Thyroid gland (tissue), 4 donors: ENCODE data around the gene KCMF1. TPM values are rescaled to one million over a fixed set of nuclear protein-coding genes. Genes with fewer than 3 reads are reported as not detected.

Source experiments
- DNase-seq, 2 donors: peaks; one replicate each; pipeline ENCODE4 v3.0.0-alpha.2; 2019
- H3K27ac ChIP-seq, 3 donors: fragments of 200-600 bp; sonication (generic); 1 replicate in 2 of 3; 2 replicates in 1 of 3; pipeline ENCODE4 v1.5.1; 2016 to 2019; ENCODE audit warnings: mild to moderate bottlenecking in 1 of 3, moderate library complexity in 1 of 3
- H3K27me3 ChIP-seq: fragments of 200-600 bp; sonication (generic); one replicate; pipeline ENCODE4 v1.5.1; 2019
- H3K36me3 ChIP-seq, 2 donors: fragments of 200-600 bp; sonication (generic); one replicate each; pipeline ENCODE4 v1.5.1; 2016 to 2019
- H3K4me1 ChIP-seq, 2 donors: fragments of 200-600 bp; sonication (generic); one replicate each; pipeline ENCODE4 v1.5.1; 2017 to 2019
- H3K4me3 ChIP-seq, 3 donors: fragments of 200-600 bp; sonication (generic); replicated peaks in 1 of 3; 1 replicate in 2 of 3; 2 replicates in 1 of 3; pipeline ENCODE4 v1.5.1; 2016; ENCODE audit warnings: mild to moderate bottlenecking in 1 of 3
- H3K9me3 ChIP-seq: fragments of 200-600 bp; sonication (generic); one replicate; pipeline ENCODE4 v1.5.1; 2017
- CTCF ChIP-seq, 6 experiments: fragments of 200-600 bp in 3 of 6; fragments of 450-650 bp in 3 of 6; sonication (generic) in 3 of 6; IDR thresholded peaks; one replicate each; pipeline ENCODE4 v1.5.1; 2016 to 2019; ENCODE audit warnings: antibody characterized with exemption in 6 of 6, mild to moderate bottlenecking in 2 of 6, inconsistent platforms in 1 of 6, moderate library complexity in 1 of 6
- POLR2A ChIP-seq, 2 donors: fragments of 450-650 bp; IDR thresholded peaks; one replicate each; pipeline ENCODE4 v1.6.1; 2017; ENCODE audit warnings: antibody characterized with exemption in 2 of 2, mild to moderate bottlenecking in 2 of 2, moderate library complexity in 1 of 2
- WGBS, 2 donors: methylation state at CpG; one replicate each; pipeline ENCODE4 v1.1.5; 2017; 5-methylcytosine and 5-hydroxymethylcytosine counted together
- intact Hi-C: fragments of 100-400 bp; cut with DNase I; formaldehyde crosslinking; loops from one replicate; pipeline ENCODE4 v1.15.1; 2023
- small RNA-seq: library from RNA; depleted of rRNA; stranded (forward); fragments of <200 nt; gene quantifications from one replicate; pipeline ENCODE3, GENCODE V24; 2016
- total RNA-seq, 4 donors: library from RNA; depleted of rRNA; stranded (reverse); fragments of >200 nt; gene quantifications; one replicate each; pipeline ENCODE4 v1.2.3, GENCODE V29; 2016

The KCMF1 gene
- total RNA-seq, 4 donors from 2014 or later: 39.6 to 44.5 (median 41.3) TPM

- Histone ChIP-seq H3K9me3 (no peaks in the 10 kb centered on the region), H3K4me1 (no peaks in the 10 kb centered on the region), H3K4me3 (no peak overlapping the region), H3K27me3 (no peaks in the 10 kb centered on the region), H3K36me3 (no peaks in the 10 kb centered on the region), H3K27ac (no peak overlapping the region)
- DNase-seq: no peak
- intact Hi-C loops: no loop called here
- no peak for TF ChIP-seq POLR2A (IDR thresholded peaks at IDR 0.05)
- TF ChIP-seq CTCF (IDR thresholded peaks at IDR 0.05): no peak
- WGBS, 2 donors: 75 to 79% methylated on average over 8 of the region's 8 CpGs
Observed at GRCh38 chr2:85106489-85107180, 135.7 kb downstream of the KCMF1 start.

Small RNAs within 50 kb of the gene (small RNA-seq; reads per million reads assigned to genes)
- gene AC078974.1: not detected

Other genes starting within 250 kb of the KCMF1 start
- gene TRABD2A, start 90.1 kb upstream of the KCMF1 start, total RNA-seq: 1 to 10 TPM in 1 of 4 donors, under 1 TPM in 1, not detected in 2; 0.20 to 1.9 TPM
- 1,000 to 10,000 TPM in 3 of 4 donors, 100 to 1,000 TPM in 1; 958 to 1,745 (median 1,373) TPM for gene TMSB10, start 65.5 kb upstream of the KCMF1 start, total RNA-seq
- gene TCF7L1, start 162.2 kb downstream of the KCMF1 start, total RNA-seq: 10 to 100 TPM in 2 of 4 donors, 1 to 10 TPM in 2; 3.1 to 12.1 (median 8.7) TPM